GM12878 (cell line): Measurements from ENCODE around the gene GH1. TPM values are rescaled to one million over a fixed set of nuclear protein-coding genes. Genes with fewer than 3 reads are reported as not detected.
A peak's percentile ranks its signal among the peaks of the same experiment; 100 is the strongest.

Source experiments
- ATAC-seq: fragments of 200-7000 bp; cut with Tn5 transposase; 3 replicates; pipeline ENCODE4 v1.9.1; 2020; ENCODE audit warnings: mild to moderate bottlenecking, moderate library complexity
- BruUV-seq: library from RNA; stranded (reverse); fragments of 400-500 nt; replicated peaks from 2 replicates; lab custom pipeline; 2021; lab: Mats Ljungman, UMichigan
- CTCF ChIA-PET: fragments of 300-600 bp; sonication (Branson Sonifier 250); formaldehyde crosslinking; extraction: SDS; loops from one replicate; lab custom pipeline; 2021; ENCODE audit warnings: inconsistent platforms; lab: Yijun Ruan, JAX
- POLR2A ChIA-PET: fragments of 350-600 bp; formaldehyde crosslinking; extraction: SDS; loops from one replicate; lab custom pipeline; 2021; ENCODE audit warnings: inconsistent platforms; lab: Charles Lee
- RAD21 ChIA-PET: fragments of 300-600 bp; sonication (Branson Sonifier 250); formaldehyde crosslinking; loops from one replicate; lab custom pipeline; 2023; ENCODE audit warnings: antibody characterized with exemption; ENCODE audit not compliant: unreplicated experiment; lab: Charles Lee
- SMC1A ChIA-PET: fragments of 300-600 bp; sonication (Branson Sonifier 250); formaldehyde crosslinking; loops from one replicate; lab custom pipeline; 2023; ENCODE audit not compliant: unreplicated experiment, uncharacterized antibody; lab: Charles Lee
- DNase-seq: peaks from one replicate; pipeline ENCODE4 v3.0.0-alpha.2; 2011; ENCODE audit warnings: low read depth, low spot score
- FAIRE-seq: peaks from 3 replicates; lab custom pipeline; 2011; peaks lifted over from hg19 to GRCh38; lab: Jason Lieb, UNC
- H2AFZ ChIP-seq: 2 replicates; pipeline ENCODE4 v1.6.0; 2011; ENCODE audit warnings: low read depth, low read length, control low read depth; ENCODE audit not compliant: control insufficient read depth
- H3K27ac ChIP-seq: 2 replicates; pipeline ENCODE4 v1.5.1; 2011; ENCODE audit warnings: control low read depth; ENCODE audit not compliant: control insufficient read depth, insufficient read depth
- H3K27me3 ChIP-seq, 2 experiments: replicated peaks in 1 of 2; 2 replicates each; pipeline versions ENCODE4 v1.6.0 to v1.6.1; 2011; ENCODE audit warnings: low read length in 1 of 2; ENCODE audit not compliant: control insufficient read depth in 2 of 2, insufficient read depth in 2 of 2
- H3K36me3 ChIP-seq, 2 experiments: 2 replicates each; pipeline ENCODE4 v1.5.1; 2011; ENCODE audit warnings: low read length in 1 of 2; ENCODE audit not compliant: control insufficient read depth in 2 of 2, insufficient read depth in 2 of 2
- H3K4me1 ChIP-seq: 2 replicates; pipeline ENCODE4 v1.6.1; 2011; ENCODE audit warnings: mild to moderate bottlenecking, low read length, moderate library complexity, mixed read lengths; ENCODE audit not compliant: control insufficient read depth, insufficient read depth
- H3K4me2 ChIP-seq: 2 replicates; pipeline ENCODE4 v1.6.0; 2011; ENCODE audit warnings: control low read depth; ENCODE audit not compliant: control insufficient read depth, insufficient read depth
- H3K4me3 ChIP-seq: fragments of 200-600 bp; sonication (generic); 2 replicates; pipeline ENCODE4 v1.5.1; 2016
- H3K79me2 ChIP-seq: 2 replicates; pipeline ENCODE4 v1.6.0; 2011; ENCODE audit warnings: low read length; ENCODE audit not compliant: control insufficient read depth, insufficient read depth
- H3K9ac ChIP-seq: 2 replicates; pipeline ENCODE4 v1.8.0; 2011; ENCODE audit warnings: low read length, control low read depth, mixed read lengths; ENCODE audit not compliant: control insufficient read depth, insufficient read depth
- H3K9me3 ChIP-seq: replicated peaks from 3 replicates; pipeline ENCODE4 v1.5.1; 2011; ENCODE audit warnings: mild to moderate bottlenecking, low read length; ENCODE audit not compliant: control insufficient read depth, insufficient read depth
- H4K20me1 ChIP-seq: 2 replicates; pipeline ENCODE4 v1.6.0; 2011; ENCODE audit not compliant: control insufficient read depth, insufficient read depth
- CTCF ChIP-seq, 3 experiments: IDR thresholded peaks in 2 of 3; conservative IDR thresholded peaks in 1 of 3; 2 replicates each; pipeline ENCODE4 v1.5.1; 2011; ENCODE audit warnings: low read depth in 3 of 3, low read length in 3 of 3, mild to moderate bottlenecking in 3 of 3, control low read depth in 2 of 3, moderate library complexity in 2 of 3, inconsistent platforms in 1 of 3, mixed read lengths in 1 of 3; ENCODE audit not compliant: control insufficient read depth in 2 of 3, insufficient read depth in 1 of 3; ENCODE audit errors: extremely low read depth in 1 of 3
- ETV6 ChIP-seq, 2 experiments: fragments of 450-650 bp in 1 of 2; IDR thresholded peaks in 1 of 2; conservative IDR thresholded peaks in 1 of 2; 2 replicates each; pipeline ENCODE4 v1.6.1; 2014; ENCODE audit warnings: antibody characterized with exemption in 1 of 2, borderline replicate concordance in 1 of 2, low read depth in 1 of 2, mild to moderate bottlenecking in 1 of 2, moderate library complexity in 1 of 2
- WGBS: methylation state at CpG from one replicate; pipeline ENCODE4 v1.1.6; 2016; ENCODE audit warnings: low lambda C conversion rate; ENCODE audit not compliant: insufficient replicate concordance, insufficient coverage; ENCODE audit errors: missing lambda C conversion rate; 5-methylcytosine and 5-hydroxymethylcytosine counted together
- in situ Hi-C: fragments of 300-500 bp; cut with MboI; formaldehyde crosslinking; loops from 9 replicates; pipeline ENCODE4 v1.14.3; 2018; ENCODE audit warnings: mixed read lengths
- intact Hi-C: fragments of 100-400 bp; cut with micrococcal nuclease; formaldehyde crosslinking; loops from one replicate; pipeline ENCODE4 v1.14.2; 2022; ENCODE audit not compliant: unreplicated experiment
- polyA plus RNA-seq, 11 experiments: library from polyadenylated mRNA; depleted of rRNA in 4 of 11; unstranded in 6 of 11; stranded (reverse) in 5 of 11; fragments of >200 nt; fragmentation: Nextera tagmentation in 4 of 11; fragmentation: Illumina TruSeq in 1 of 11; extraction: Ambion mirVana in 4 of 11; extraction: Trizol in 1 of 11; gene quantifications; 1 replicate in 1 of 11; 2 replicates in 10 of 11; pipeline versions ENCODE4 v1.2.1 to v1.2.3, GENCODE V29; 2011 to 2016; ENCODE audit warnings: inconsistent platforms in 2 of 11, missing spikeins in 2 of 11, low read depth in 1 of 11
- total RNA-seq, 4 experiments: library from RNA; depleted of rRNA in 3 of 4; stranded (reverse); fragments of >200 nt in 3 of 4; fragmentation: Illumina TruSeq in 1 of 4; extraction: Trizol in 1 of 4; gene quantifications; 2 replicates each; pipeline versions ENCODE4 v1.2.1 to v1.2.3, GENCODE V29; 2013 to 2021

The GH1 gene
- total and polyA plus RNA-seq, 10 of the 15 experiments (the other 5 are each of a cell fraction or from before 2014, with no cell fraction given): 0.13 to 0.42 TPM; not detected in 8

GRCh38 chr17:63943745-63944144, 25.1 kb upstream of the GH1 start:
- no peaks in the 10 kb centered on the region for H3K27me3 ChIP-seq
- no peak overlapping the region for H3K4me2 ChIP-seq
- FAIRE-seq (no peak), DNase-seq (no peak), ATAC-seq (no peak)
- H3K9me3 ChIP-seq: no peaks in the 10 kb centered on the region; the same call in 2 of the 3 replicates
- TF ChIP-seq CTCF (IDR thresholded peaks at IDR 0.05 in 2 of 3, conservative IDR thresholded peaks at IDR 0.05 in 1 of 3; ENCODE audit: control insufficient read depth in 2 of 3, extremely low read depth in 1 of 3, insufficient read depth in 1 of 3, low read depth in 3 of 3, low read length in 3 of 3): peak in 1 of 3 experiments; percentile 28; a peak in 1 of 6 replicates
- TF ChIP-seq ETV6 (conservative IDR thresholded peaks at IDR 0.05 in 1 of 2, IDR thresholded peaks at IDR 0.05 in 1 of 2; ENCODE audit: borderline replicate concordance in 1 of 2, low read depth in 1 of 2): no peak
- ChIA-PET CTCF (interaction anchor here (0.9 to 1.4 kb wide), 2 partner anchors 11 to 24 kb away, joined by 3 to 4 read pairs; partner anchors contain the start of gene CD79B), POLR2A (interaction anchor here (1.8 kb wide), 1 partner anchor 10 kb away, joined by 4 read pairs; no protein-coding TSS in a partner anchor), RAD21 (no interaction called here), SMC1A (no interaction called here)
- H3K9ac ChIP-seq: no peak overlapping the region
- BruUV-seq: no TSS peak
- no peaks in the 10 kb centered on the region for H4K20me1 ChIP-seq
- peaks cover 18% of the 10 kb centered on the region for H3K4me1 ChIP-seq
- WGBS: 89% methylated on average over 9 of the region's 9 CpGs
- H3K36me3 ChIP-seq: no peaks in the 10 kb centered on the region
- intact Hi-C loops (no loop called here), in situ Hi-C loops (no loop called here)
- H3K4me3 ChIP-seq: no peak overlapping the region
- H3K27ac ChIP-seq: no peak overlapping the region
- no peaks in the 10 kb centered on the region for H3K79me2 ChIP-seq
- H2AFZ ChIP-seq: no peak overlapping the region
